Activated CD8-positive, alpha-beta memory T cell treated with anti-CD3 and anti-CD28 coated beads, Interleukin-2, amount 50 U/mL, for 24 hours (primary cell): ENCODE data around the gene GALNT11.
"Not testable (repeated sequence)": the region's sequence is repeated elsewhere in the genome, so short reads cannot be mapped to it uniquely, and the experiment has no call there.

ENCODE experiments used
- DNase-seq: peaks from one replicate; pipeline ENCODE4 v3.0.0-alpha.2; 2020; ENCODE audit errors: extremely low read depth

Gene GALNT11

DNA sequence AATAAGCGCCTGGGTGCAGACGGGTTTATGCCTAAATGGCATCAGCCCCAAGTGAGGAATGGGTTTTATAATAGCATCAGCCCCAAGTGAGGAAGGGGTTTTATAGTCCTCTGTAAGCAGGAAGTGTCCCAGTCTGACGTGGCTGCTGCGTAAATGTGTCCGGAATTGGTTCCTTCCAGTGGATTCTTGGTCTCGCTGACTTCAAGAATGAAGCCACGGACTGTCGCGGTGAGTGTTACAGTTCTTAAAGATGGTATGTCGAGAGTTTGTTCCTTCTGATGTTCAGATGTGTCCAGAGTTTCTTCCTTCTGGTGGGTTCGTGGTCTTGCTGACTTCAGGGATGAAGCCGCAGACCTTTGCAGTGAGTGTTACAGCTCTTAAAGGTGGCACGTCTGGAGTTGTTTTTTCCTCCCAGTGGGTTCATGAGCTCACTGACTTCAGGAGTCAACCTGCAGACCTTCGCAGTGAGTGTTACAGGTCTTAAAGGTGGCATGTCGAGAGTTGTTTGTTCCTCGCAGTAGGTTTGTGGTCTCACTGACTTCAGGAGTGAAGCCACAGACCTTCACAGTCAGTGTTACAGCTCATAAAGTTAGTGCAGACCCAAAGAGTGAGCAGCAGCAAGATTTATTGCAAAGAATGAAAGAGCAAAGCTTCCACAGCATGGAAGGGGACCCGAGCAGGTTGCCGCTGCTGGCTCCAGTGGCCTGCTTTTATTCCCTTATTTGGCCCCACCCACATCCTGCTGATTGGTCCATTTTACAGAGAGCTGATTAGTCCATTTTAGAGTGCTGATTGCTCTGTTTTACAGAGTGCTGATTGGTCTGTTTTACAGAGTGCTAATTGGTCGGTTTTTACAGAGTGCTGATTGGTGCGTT is 2.3 kb downstream of the GALNT11 start:
- DNase-seq = not testable (repeated sequence)

DNA sequence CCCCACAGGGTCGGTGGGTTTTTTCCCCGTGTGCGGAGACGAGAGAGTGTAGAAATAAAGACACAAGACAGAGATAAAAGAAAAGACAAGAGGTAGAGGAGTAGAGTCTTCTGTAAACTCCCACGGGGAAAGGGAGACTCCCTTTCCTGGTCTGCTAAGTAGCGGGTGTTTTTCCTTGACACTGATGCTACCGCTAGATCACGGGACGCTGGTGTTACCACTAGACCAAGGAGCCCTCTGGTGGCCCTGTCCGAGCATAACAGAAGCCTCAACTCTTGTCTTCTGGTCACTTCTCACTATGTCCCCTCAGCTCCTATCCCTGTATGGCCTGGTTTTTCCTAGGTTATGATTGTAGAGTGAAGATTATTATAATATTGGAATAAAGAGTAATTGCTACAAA is 4.6 kb downstream of the GALNT11 start:
- not testable (repeated sequence) for DNase-seq

DNA sequence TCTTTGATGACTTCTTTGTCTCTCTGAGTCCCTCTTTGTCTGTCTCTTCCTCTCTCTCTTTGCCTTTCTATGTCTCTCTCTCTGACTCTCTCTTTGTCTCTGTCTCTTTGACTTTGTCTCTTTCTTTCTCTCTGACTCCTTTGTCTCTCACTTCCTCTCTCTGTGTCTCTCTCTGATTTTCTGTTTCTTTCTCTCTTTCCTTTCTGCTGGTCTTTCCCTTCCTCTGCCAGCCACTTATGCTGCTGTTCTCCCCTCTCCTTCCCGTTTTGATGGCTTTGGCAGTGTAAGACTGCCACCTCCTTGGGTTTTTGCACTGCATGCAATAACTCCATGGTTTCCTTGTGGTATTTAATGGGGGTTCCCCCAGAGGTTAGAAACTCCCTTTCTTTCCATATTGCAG is 5.2 kb downstream of the GALNT11 start:
- DNase-seq = not testable (repeated sequence)

DNA sequence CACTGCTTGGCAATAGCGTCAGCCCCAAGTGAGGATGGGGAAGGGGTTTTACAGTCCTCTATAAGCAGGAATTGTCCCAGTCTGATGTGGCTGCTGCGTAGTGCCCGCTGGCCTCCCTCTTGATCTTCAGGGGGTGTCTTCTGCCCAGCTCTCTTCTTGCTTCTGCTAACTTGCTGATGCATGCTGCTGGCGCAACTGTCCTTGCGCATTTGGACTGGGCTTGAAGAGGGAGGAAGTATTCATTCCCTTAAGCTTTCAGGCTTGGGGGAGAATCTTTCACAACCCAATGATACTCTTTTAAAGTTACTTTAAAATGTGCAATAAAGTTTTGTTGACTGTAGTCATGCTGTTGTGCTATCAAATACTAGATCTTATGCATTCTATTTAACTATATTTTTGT is 10.3 kb downstream of the GALNT11 start:
- DNase-seq = no peak

DNA sequence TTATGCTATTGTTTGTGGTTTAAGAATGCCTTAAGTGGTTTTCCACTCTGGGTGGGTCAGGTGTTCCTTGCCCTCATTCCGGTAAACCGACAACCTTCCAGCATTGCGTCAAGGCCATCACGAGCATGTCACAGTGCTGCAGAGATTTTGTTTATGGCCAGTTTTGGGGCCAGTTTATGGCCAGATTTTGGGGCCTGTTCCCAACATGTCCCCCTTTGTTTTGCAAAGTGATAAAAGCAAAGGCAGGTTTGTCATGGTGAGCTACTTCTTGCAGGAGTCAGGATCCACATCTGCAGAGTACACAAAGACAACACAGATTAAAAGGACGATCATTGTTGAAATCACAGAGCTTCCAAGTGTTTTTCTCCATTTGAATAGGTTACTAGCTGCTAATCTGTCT is 12.9 kb downstream of the GALNT11 start:
- DNase-seq = not testable (repeated sequence)

DNA sequence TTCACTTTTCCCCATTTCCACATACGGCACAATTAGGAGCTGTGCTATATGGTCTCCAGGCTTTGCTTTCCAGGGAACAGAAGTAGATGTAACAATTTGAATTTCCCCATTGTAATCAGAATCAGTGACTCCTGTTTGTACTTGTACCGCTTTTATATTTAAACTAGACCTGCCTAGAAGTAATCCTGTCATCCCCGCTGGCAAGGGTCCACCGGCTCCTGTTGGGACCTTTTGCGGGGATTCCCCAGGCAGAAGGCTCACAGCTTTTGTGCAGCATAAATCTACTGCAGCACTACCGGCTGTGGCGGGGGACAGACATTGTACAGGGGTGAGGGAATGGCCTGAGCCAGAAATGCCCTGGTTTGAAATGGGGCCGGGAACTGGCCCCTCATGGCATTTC is 17.6 kb downstream of the GALNT11 start:
- not testable (repeated sequence) for DNase-seq

DNA sequence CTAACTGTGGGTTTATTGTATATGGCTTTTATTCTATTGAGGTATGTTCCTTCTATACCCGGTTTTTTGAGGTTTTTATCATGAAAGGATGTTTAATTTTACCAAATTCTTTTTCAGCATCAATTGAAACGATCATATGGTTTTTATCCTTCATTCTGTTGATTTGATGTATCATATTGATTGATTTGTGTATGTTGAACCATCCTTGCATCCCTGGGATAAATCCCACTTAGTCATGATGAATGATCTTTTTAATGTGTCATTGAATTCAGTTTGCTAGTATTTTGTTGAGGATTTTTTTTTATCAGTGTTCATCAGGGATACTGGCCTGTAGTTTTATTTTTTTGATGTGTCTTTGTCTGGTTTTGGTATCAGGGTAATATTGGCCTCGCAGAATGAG is 19.4 kb downstream of the GALNT11 start:
- DNase-seq = not testable (repeated sequence)

DNA sequence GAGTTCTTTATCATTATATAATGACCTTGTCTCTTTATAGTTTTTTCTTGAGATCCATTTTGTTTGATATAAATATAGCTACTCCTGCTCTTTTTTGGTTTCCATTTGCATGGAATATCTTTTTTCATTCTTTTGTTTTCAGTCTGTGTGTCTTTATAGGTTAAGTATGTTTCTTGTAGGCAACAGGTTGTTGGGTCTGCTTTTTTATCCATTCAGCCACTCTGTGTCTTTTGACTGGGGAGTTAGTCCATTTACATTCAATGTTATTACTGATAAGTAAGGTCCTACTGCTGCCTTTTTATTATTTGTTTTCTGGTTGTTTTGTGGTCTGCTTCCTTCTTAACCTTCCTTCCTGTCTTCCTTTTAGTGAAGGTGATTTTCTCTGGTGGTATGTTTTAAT is 21.1 kb downstream of the GALNT11 start:
- DNase-seq = no peak

DNA sequence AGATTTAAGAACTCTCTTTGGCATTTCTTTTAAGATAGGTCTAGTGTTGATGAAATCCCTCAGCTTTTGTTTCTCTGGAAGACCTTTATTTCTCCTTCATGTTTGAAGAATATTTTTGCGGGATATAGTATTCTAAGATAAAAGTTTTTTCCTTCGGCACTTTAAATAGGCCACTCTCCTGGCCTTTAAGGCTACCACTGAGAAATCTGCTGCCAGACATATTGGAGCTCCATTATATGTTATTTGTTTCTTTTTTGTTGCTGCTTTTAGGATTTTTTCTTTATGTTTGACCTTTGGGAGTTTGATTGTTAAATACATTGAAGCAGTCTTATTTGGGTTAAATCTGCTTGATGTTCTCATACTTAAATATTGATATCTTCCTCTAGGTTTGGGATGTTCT is 22.6 kb downstream of the GALNT11 start:
- DNase-seq = no peak

DNA sequence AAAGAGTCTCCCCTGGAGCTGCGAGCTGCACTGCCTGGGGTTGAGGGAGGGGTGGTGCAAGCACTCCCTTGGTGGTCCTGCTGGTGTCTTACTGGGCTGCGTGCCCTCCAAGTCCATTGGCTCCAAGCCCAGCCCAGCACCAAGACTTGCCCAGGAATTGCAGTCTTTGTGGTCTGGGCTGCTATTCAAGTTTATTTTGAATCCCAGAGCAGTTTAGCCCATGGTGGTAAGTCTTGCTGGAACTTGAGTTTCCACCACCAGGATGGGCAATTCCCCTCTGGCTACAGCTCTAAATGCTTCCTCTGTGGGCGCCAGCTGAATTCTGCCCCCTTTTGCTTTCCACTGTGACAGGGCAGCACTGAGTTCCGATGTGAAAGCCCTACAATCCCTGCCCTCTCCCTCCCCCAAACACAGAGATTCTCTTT is 25.1 kb downstream of the GALNT11 start:
- DNase-seq = no peak

DNA sequence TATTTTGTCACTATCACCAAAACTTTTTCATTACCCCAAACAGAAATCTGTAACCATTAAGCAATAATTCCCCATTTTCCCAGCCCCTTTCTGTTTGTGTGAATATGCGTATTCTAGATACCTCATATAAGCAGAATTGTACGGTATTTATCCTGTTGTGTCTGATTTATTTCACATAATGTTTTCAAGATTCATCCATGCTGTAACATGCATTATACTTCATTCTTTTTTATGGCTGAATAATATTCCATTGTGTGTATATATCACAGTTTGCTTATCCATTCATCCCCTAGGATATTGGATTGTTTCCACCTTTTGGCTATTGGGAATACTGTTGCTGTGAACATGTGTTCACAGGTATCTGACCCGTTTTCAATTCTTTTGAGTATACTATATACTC is 26.5 kb downstream of the GALNT11 start:
- no peak for DNase-seq

DNA sequence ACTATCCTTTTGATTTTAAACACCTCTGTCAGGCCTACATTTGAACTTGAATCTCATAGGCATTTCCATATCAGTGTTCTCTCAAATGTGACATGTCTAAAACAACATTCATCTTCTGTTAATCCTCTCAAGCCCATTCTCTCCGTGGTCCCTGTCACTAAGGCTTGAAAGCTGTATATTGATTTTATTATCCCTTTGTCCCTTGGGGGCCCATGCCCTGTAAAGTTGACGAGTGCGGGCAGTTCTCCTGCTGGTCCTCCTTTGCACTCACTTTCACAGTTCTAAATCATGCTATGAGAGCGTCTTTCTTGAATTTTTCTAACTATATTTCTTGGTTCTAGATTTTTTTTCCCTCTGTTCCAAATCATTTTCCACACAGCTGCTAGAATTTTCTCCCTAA is 27.3 kb downstream of the GALNT11 start:
- DNase-seq = no peak

DNA sequence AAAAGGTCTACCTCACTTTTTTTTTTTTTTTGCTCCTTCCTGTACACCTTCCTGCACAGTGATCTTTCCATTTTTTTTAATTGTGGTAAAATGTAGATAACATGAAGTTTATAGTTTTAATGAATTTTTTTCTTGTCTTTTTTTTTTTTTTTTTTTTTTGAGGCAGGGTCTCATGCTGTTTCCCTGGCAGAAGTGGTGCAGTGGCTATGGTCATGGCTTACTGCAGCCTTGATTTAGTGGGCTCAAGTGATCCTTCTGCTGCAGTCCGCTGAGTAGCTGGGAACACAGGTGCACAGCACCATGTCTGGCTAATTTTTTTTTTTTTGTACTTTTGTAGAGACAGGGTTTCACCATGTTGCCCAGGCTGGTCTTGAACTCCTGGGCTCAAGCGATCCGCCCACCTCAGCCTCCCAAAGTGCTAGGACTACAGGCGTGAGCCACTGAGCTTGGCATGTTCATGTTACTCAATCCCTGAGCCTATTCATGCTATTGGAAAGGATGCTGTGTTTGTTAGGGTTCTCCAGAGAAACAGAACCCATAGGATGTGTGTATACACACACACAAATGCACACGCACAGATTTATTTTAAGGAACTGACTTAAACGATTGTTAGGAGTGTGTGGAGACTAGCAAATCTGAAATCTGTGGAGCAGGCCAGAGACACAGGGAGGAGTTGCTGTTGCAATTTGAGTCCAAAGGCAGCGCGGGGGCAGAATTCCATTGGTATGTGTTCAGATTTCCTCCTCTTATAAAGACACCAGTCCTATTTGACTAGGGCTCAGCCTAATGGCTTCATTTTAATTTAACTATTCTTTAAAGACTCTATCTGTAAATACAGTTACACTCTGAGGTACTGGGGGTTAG is 29.1 kb downstream of the GALNT11 start:
- DNase-seq = no peak

DNA sequence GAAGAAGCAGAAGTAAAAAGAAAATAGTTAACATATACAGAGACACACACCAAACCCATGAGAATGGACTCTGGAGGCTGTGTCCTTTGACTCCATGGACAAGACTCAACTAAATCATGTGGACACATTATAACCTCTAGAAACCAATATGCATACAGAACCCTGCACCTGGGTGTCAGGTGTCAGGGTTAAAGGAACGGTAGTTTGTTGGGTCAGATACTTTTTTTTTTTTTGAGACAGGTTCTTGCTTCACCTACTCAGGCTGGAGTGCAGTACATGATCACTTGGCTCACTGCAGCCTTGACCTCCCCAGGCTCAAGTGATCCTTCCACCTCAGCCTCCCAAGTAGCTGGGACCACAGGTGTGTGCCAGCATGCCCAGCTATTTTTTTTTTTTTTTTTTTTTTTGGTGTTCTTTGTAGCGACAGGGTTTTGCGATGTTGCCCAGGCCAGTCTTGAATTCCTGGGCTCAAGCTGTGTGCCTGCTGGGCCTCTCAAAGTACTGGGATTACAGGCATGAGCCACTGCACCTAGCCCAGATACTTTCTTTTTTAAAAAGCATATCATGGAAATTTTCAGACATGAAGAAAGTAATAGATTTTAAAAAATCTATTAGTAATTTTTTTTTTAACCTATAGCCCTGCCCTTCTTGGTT is 31.3 kb downstream of the GALNT11 start:
- DNase-seq = no peak

DNA sequence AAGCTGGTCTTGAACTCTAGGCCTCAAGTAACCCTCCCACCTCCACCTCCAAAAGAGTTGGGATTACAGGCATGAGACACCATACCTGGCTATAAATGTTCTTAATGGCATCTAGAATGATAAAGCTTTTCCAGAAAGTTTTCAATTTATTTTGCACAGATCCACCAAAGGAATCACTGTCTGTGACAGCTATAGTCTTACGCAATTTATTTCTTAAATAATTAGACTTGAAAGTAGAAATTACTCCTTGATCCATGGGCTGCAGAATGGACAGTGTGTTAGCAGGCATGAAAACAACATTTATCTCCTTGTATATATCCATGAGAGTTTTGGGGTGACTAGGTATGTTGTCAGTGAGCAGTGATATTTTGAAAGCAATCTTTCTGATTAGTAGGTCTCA is 33.8 kb downstream of the GALNT11 start:
- DNase-seq = no peak

DNA sequence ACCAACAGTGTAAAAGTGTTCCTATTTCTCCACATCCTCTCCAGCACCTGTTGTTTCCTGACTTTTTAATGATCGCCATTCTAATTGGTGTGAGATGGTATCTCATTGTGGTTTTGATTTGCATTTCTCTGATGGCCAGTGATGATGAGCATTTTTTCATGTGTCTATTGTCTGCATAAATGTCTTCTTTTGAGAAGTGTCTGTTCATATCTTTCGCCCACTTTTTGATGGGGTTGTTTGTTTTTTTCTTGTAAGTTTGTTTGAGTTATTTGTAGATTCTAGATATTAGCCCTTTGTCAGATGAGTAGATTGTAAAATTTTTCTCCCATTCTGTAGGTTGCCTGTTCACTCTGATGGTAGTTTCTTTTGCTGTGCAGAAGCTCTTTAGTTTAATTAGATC is 35.6 kb downstream of the GALNT11 start:
- not testable (repeated sequence) for DNase-seq

DNA sequence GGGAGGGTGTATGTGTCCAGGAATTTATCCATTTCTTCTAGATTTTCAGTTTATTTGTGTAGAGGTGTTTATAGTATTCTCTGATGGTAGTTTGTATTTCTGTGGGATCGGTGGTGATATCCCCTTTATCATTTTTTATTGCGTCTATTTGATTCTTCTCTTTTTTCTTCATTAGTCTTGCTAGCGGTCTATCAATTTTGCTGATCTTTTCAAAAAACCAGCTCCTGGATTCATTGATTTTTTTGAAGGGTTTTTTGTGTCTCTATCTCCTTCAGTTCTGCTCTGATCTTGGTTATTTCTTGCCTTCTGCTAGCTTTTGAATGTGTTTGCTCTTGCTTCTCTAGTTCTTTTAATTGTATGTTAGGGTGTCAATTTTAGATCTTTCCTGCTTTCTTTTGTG is 37.7 kb downstream of the GALNT11 start:
- DNase-seq = not testable (repeated sequence)

DNA sequence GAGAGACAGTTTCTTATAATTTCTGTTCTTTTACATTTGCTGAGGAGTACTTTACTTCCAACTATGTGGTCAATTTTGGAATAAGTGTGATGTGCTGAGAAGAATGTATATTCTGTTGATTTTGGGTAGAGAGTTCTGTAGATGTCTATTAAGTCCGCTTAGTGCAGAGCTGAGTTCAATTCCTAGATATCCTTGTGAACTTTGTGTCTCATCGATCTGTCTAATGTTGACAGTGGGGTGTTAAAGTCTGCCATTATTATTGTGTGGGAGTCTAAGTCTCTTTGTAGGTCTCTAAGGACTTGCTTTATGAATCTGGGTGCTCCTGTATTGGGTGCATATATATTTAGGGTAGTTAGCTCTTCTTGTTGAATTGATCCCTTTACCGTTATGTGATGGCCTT is 38.3 kb downstream of the GALNT11 start:
- not testable (repeated sequence) for DNase-seq

DNA sequence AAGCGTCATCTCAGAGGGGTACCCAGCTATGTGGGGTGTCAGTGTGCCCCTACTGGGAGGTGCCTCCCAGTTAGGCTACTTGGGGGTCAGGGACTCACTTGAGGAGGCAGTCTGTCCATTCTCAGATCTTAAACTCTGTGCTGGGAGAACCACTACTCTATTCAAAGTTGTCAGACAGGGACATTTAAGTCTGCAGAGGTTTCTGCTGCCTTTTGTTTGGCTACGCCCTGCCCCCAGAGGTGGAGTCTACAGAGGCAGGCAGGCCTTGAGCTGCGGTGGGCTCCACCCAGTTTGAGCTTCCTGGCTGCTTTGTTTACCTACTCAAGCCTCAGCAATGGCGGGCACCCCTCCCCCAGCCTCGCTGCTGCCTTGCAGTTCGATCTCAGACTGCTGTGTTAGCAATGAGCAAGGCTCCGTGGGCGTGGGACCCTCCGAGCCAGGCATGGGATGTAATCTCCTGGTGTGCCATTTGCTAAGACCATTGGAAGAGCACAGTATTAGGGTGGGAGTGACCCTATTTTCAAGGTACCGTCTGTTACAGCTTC is 40.4 kb downstream of the GALNT11 start:
- DNase-seq = not testable (repeated sequence)

DNA sequence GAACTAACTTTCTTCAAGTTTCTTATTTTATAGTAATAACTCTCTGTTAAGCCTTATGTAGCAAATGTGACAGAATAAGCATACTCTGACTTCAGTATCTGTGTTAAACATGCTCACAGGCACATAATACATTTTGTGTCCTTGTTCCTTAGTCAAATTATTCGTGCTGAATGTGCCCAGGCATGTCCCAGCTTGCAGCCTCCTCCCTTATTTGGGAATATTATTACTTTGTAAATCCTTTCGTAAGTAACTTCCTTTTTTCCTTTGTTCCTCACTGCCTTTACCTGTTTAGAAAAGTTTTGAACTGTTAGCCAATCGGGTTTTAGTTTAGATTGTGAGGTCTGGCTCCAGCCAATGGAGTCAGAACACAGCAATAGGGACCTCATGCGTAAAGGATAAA is 46.9 kb downstream of the GALNT11 start:
- DNase-seq = no peak

DNA sequence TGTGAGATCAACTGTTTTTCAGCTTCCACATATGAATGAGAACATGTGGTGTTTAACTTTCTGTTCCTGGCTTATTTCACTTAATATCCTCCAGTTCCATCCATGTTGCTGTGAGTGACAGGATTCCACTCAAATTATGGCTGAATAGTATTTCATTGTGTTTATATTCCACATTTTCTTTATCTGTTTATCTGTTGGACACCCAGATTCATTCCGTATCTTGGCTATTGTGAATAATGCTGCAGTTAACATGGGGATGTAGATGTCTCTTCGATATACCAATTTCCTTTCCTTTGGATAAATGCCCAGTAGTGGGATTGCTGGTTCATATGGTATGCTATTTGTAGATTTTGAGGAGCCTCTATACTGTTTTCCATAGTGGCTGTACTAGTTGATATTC is 47.9 kb downstream of the GALNT11 start:
- no peak for DNase-seq

DNA sequence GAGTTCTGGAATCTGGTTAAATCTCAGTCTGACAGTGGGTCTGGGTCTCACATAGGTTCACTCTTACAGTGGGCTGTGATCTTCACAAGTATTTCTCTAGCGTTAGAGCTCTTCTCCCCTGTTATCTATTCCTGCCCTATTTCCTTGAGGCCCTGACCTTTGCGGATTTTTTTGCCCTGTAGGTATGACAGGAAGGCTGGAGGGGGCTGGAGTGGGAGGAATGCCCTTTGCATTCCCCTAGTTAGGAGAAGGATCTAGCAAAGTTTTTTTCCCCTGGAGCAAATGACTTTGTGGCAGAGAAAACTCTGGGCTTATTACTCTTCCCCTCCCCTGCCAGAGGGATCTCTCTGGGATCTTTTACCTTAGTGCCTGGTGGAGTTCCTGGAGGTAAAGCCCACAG is 49.2 kb downstream of the GALNT11 start:
- no peak for DNase-seq
